ENCODE data around the gene UNC119.
A peak's percentile ranks its signal among the peaks of the same experiment; 100 is the strongest.

UNC119 gene

DNA sequence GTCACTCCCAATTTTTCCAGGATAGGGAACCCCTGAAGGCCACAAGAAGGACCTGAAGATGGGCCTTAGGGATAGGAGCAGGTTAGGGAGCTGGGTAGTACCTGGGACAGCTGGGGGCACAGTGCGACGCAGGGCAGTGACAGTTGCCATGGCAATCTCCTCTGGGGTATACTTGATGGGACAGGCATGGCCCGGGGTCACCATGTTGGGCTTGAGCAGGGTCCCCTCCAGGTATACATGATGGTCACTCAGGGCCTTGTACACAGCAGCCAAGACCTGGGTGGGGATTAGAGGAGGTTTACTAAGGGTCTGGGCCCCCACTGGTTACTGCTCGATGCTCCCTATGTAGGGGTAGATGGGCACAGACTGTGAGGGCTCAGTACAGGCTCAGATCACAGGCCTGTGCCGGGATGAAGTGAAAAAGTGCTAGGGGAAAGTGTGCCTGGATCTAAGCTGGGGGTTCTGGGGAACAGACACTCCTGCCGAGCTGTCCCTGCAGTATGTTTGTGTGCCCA, 21.6 kb upstream of the UNC119 start:
- DNase-seq (ENCODE audit: low spot score): no peak
- ChIA-PET POLR2A (ENCODE audit: low non-redundant PET) (no interaction called here), CTCF (no interaction called here)
- H3K27ac ChIP-seq: no peak overlapping the region
- TF ChIP-seq, protein P1, sequence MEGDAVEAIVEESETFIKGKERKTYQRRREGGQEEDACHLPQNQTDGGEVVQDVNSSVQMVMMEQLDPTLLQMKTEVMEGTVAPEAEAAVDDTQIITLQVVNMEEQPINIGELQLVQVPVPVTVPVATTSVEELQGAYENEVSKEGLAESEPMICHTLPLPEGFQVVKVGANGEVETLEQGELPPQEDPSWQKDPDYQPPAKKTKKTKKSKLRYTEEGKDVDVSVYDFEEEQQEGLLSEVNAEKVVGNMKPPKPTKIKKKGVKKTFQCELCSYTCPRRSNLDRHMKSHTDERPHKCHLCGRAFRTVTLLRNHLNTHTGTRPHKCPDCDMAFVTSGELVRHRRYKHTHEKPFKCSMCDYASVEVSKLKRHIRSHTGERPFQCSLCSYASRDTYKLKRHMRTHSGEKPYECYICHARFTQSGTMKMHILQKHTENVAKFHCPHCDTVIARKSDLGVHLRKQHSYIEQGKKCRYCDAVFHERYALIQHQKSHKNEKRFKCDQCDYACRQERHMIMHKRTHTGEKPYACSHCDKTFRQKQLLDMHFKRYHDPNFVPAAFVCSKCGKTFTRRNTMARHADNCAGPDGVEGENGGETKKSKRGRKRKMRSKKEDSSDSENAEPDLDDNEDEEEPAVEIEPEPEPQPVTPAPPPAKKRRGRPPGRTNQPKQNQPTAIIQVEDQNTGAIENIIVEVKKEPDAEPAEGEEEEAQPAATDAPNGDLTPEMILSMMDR (conservative IDR thresholded peaks at IDR 0.05; ENCODE audit: low read depth): no peak

DNA sequence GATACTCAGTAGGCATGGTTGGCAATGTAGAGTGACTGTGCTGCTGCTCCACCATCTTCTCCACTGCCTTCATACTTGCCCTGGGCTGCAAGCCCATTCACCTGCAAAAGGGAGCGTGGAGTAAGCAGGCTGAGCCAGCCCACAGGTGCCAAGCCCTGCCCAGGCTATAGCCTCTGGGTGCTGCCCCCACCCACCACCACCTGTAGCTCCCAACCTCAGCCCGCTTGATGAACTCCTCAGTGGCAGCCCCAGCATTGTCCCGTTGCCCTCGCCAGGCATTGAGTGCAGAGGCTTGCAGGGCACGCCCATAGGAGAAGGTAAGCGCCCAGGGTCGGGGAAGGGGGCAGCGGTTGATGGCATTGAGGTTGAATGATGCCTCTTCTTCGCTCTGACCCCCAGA, 21.1 kb upstream of the UNC119 start:
- DNase-seq (ENCODE audit: low spot score): no peak
- ChIA-PET POLR2A (ENCODE audit: low non-redundant PET) (no interaction called here), CTCF (no interaction called here)
- TF ChIP-seq, protein P1 (conservative IDR thresholded peaks at IDR 0.05; ENCODE audit: low read depth): no peak
- no peak overlapping the region for H3K27ac ChIP-seq

DNA sequence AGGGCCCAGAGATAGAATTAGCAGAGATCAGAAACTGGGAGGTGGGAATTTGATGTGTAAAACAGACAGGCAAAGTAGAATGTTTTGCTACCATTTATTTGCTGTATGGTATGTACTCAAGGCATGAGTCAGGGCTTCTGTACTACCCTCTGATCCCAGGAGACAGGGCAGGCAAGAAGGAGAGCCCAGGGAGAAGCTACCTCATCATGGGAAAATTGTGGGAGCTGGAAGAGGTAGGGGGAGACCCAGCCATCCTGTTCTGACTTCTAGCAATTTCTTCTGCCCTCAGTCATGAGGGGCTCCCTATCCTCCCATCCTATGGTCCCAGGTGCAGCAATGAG, 20.6 kb upstream of the UNC119 start:
- H3K27ac ChIP-seq: no peak overlapping the region
- no peak for DNase-seq (ENCODE audit: low spot score)

DNA sequence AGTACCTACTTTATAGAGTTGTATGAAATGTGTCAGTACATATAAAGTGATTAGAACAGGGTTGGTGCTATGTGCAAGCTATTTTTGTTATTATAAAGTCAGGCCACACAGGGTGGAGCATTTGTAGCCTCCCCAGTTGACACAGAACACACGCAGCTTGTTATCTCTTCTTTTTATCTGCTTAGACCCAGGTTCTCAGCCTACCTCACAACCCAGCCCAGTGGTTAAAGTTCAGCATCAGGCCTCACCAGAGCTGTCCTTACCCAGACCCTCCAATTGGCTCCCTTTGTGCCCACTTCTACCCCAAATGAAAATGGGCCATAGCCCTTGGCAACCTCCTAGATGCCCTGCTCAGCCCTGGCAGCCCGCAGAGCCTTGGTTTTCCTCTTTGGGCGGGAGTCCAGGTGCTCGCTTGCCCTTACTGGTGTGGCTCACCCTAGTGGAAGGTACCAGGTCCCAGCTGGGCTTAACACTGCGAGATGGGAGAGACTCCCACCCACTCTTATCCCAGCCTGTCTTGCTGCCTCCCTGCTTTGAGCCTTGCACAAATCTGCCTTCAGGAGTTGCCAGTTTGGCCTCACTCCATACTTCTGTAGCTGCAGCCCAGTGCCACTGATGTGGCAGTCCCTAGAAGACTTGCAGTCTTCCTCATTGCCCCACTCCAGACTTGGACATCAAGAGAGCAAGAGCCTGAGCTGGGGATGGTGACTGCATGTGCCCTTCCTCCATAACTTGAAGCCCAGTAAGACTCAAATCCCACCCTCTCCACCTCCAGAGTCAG, 20.0 kb upstream of the UNC119 start:
- ChIA-PET CTCF (no interaction called here), POLR2A (ENCODE audit: low non-redundant PET) (no interaction called here)
- H3K27ac ChIP-seq: 0 out of 2 replicates have a peak overlapping the region, but pooled peaks have one; percentile 3
- DNase-seq (ENCODE audit: low spot score): no peak
- TF ChIP-seq, protein P1 (conservative IDR thresholded peaks at IDR 0.05; ENCODE audit: low read depth): no peak

More for the DNA sequence above, 20.6 kb upstream of the UNC119 start:
- ChIA-PET CTCF (no interaction called here), POLR2A (ENCODE audit: low non-redundant PET) (no interaction called here)
- TF ChIP-seq, protein P1 (conservative IDR thresholded peaks at IDR 0.05; ENCODE audit: low read depth): no peak

DNA sequence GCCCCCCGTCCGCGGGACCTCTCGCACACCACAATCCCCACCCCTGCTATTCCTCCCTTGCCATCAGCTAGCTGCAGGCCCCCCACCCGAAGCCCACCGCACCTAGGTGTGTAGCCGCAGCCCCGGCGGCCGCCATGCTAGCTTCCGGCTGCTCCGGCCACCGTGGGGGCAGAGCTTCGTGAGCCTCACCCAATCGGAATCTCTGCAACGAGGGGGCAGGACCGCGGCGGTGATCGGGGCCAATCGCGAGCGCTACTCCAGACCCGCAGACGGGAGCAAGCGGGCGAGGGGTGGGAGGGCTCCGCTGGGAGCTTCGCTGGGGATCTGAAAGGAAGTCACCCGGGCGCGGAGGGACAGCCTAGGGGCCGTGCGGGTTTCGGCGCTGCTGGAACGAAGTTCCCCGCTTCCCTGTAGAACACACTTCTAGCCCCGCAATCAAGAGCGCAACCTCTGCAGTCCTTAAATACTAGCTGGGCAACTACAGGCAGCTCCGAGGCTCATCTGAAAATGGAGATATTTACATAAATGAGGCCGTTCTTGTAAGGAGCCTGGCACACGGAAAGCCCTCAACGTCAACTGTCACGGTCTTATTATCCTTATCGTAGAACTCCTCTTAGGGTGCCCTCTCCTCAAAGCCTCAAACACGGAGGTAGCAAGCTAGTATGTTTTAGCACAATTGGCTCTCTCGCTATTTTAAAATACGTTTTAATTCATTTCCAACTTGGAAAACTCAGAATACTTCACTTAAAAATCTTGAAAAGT, 19.1 kb upstream of the UNC119 start, which contains the start of gene PIGS:
TSS of gene PIGS (minus strand) at position 164 of the 762 bp plus-strand sequence. CDS start at position 136, 28 bp downstream.
- CTCF ChIA-PET: interaction anchor here (0.6 to 1.1 kb wide), 2 partner anchors 23 to 668 kb away, joined by 3 to 4 read pairs; no protein-coding TSS in a partner anchor
- peak within 1 kb of the TSS; percentile 73 for H3K27ac ChIP-seq
- TF ChIP-seq, protein P1 (conservative IDR thresholded peaks at IDR 0.05; ENCODE audit: low read depth): no peak
- DNase-seq (ENCODE audit: low spot score): peak; percentile 97
- POLR2A ChIA-PET (ENCODE audit: low non-redundant PET): interaction anchor here (0.6 to 0.7 kb wide), 3 partner anchors 13 to 613 kb away, joined by 3 to 6 read pairs (median 3); no protein-coding TSS in a partner anchor

DNA sequence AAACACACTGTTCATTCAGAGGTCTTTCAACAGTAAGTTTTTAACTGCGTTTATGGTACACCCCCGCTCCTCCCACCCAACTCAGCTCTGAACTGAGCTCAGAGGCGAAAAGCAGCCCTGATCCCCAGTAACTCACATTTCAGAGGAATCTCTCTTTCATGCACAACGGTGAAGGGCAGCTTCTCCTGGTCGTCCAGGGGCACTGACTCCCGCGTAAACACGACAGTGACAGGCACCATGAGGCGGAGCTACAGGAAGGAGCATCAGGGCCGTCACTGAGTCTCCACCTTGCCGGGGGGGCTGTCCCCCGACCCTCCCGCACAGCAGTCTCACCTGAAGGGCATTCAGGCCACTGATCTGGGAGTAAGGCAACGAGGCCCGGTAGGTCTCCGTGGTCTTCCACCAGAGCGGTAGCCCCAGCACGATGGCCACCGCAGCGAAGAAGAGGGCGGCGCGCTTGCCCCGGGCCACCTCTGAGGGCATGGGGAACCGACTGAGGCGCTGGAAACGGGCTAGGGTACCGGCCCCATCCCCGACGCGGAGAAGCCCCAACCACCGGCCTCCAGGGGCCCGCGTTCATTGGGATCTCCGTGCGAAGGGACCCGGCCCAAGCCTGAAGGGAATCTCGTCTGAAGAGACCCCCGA, 18.4 kb upstream of the UNC119 start:
- CTCF ChIA-PET: interaction anchor here (0.6 to 1.1 kb wide), 3 partner anchors 22 to 669 kb away, joined by 3 to 4 read pairs (median 3); no protein-coding TSS in a partner anchor

More for the DNA sequence above, 18.4 kb upstream of the UNC119 start:
- POLR2A ChIA-PET (ENCODE audit: low non-redundant PET): no interaction called here
- H3K27ac ChIP-seq: peak overlapping the region; percentile 73
- no peak for DNase-seq (ENCODE audit: low spot score)
- TF ChIP-seq, protein P1 (conservative IDR thresholded peaks at IDR 0.05; ENCODE audit: low read depth): no peak
